ENCODE data around the gene MRC1.

Gene MRC1

GRCh38 chr10:17805330-17805729 lies 3.8 kb upstream of the MRC1 start (continued):
- no peak for TF ChIP-seq OSR2 (tag by site-specific recombination; IDR thresholded peaks at IDR 0.05)
- TF ChIP-seq ZNF558 (tag by site-specific recombination; IDR thresholded peaks at IDR 0.05) = no peak
- TF ChIP-seq ZNF23 (tag by site-specific recombination; IDR thresholded peaks at IDR 0.05; ENCODE audit: borderline replicate concordance) = no peak

GRCh38 chr10:17805921-17806577 lies 3.1 kb upstream of the MRC1 start:
- Histone ChIP-seq H3K4me3 (ENCODE audit: low read depth, low read length) (no peak overlapping the region), H3K36me3 (ENCODE audit: control insufficient read depth in 2 of 2, insufficient read depth in 1 of 2, low read length in 2 of 2) (no peaks in the 10 kb centered on the region), H3K27ac (ENCODE audit: extremely low read depth, low read depth, low read length) (no peak overlapping the region), H3K9me3 (ENCODE audit: control insufficient read depth, insufficient read depth, low read depth, low read length) (no peaks in the 10 kb centered on the region), H3K4me1 (ENCODE audit: control insufficient read depth, insufficient read depth, low read length) (no peaks in the 10 kb centered on the region)
- 0 out of 2 replicates have a peak, but pooled peaks have one; percentile 9 for TF ChIP-seq ZIC2 (tag by site-specific recombination; IDR thresholded peaks at IDR 0.05)
- TF ChIP-seq ZBTB44 (tag by site-specific recombination; IDR thresholded peaks at IDR 0.05) = peak; percentile 40; the same call in 1 of the 2 replicates
- no peak for TF ChIP-seq ZNF555 (tag by site-specific recombination; conservative IDR thresholded peaks at IDR 0.05)
- TF ChIP-seq ZNF654 (tag by site-specific recombination; IDR thresholded peaks at IDR 0.05; ENCODE audit: low read depth) = peak; percentile 11; the same call in 1 of the 2 replicates
- no peak for TF ChIP-seq SP2 (tag by site-specific recombination; IDR thresholded peaks at IDR 0.05)
- TF ChIP-seq CTCF (tag by site-specific recombination; IDR thresholded peaks at IDR 0.05) = peak; percentile 51
- TF ChIP-seq ZNF670 (tag by site-specific recombination; IDR thresholded peaks at IDR 0.05; ENCODE audit: low read depth) = no peak
- no peak for TF ChIP-seq ZNF610 (tag by site-specific recombination; IDR thresholded peaks at IDR 0.05; ENCODE audit: borderline replicate concordance)
- peak; percentile 72 for TF ChIP-seq ZFHX2 (tag by site-specific recombination; conservative IDR thresholded peaks at IDR 0.05)
- 0 out of 2 replicates have a peak, but pooled peaks have one; percentile 32 for TF ChIP-seq KLF1 (tag by site-specific recombination; IDR thresholded peaks at IDR 0.05)
- no peak for TF ChIP-seq ZNF302 (tag by site-specific recombination; IDR thresholded peaks at IDR 0.05; ENCODE audit: low read depth)
- TF ChIP-seq EGR2 (tag by site-specific recombination; IDR thresholded peaks at IDR 0.05; ENCODE audit: low read depth) = peak; percentile 34
- TF ChIP-seq ZNF768 (tag by site-specific recombination; IDR thresholded peaks at IDR 0.05) = no peak
- ChIA-PET POLR2A (no interaction called here), CTCF (interaction anchor here (0.6 to 0.7 kb wide), 5 partner anchors 99 to 418 kb away, joined by 3 to 5 read pairs (median 4); no protein-coding TSS in a partner anchor)

GRCh38 chr10:17811146-17811865 lies 2.2 kb downstream of the MRC1 start:
- Histone ChIP-seq H3K27ac (ENCODE audit: extremely low read depth, low read depth, low read length) (no peak overlapping the region), H3K36me3 (ENCODE audit: control insufficient read depth in 2 of 2, insufficient read depth in 1 of 2, low read length in 2 of 2) (no peaks in the 10 kb centered on the region), H3K9me3 (ENCODE audit: control insufficient read depth, insufficient read depth, low read depth, low read length) (no peaks in the 10 kb centered on the region), H3K4me1 (ENCODE audit: control insufficient read depth, insufficient read depth, low read length) (no peaks in the 10 kb centered on the region), H3K4me3 (ENCODE audit: low read depth, low read length) (no peak overlapping the region)
- CTCF ChIA-PET = no interaction called here
- POLR2A ChIA-PET = no interaction called here
- TF ChIP-seq ZNF660 (tag by site-specific recombination; IDR thresholded peaks at IDR 0.05) = no peak
- TF ChIP-seq ZNF26 (tag by site-specific recombination; IDR thresholded peaks at IDR 0.05) = no peak
- no peak for TF ChIP-seq ZSCAN4 (tag by site-specific recombination; IDR thresholded peaks at IDR 0.05)
- no peak for TF ChIP-seq ZNF155 (tag by site-specific recombination; IDR thresholded peaks at IDR 0.05)
- no peak for TF ChIP-seq HIC1 (tag by site-specific recombination; IDR thresholded peaks at IDR 0.05)
- no peak for TF ChIP-seq ZNF211 (tag by site-specific recombination; IDR thresholded peaks at IDR 0.05; ENCODE audit: low read depth)
- no peak for TF ChIP-seq ZNF558 (tag by site-specific recombination; IDR thresholded peaks at IDR 0.05)
- no peak for TF ChIP-seq ZNF596 (tag by site-specific recombination; IDR thresholded peaks at IDR 0.05)

Measured in HEK293 (cell line).